Measurements from ENCODE around the gene ADAMTSL3.

- TF ChIP-seq ESRRA (CRISPR knock-in tag; IDR thresholded peaks at IDR 0.05; ENCODE audit: borderline replicate concordance) (no peak), CREB1 (CRISPR knock-in tag; IDR thresholded peaks at IDR 0.05) (no peak), CTCF (IDR thresholded peaks at IDR 0.05) (no peak), CBFB (CRISPR knock-in tag; IDR thresholded peaks at IDR 0.05; ENCODE audit: low read depth) (no peak), MAX (CRISPR knock-in tag; IDR thresholded peaks at IDR 0.05) (no peak), PREB (CRISPR knock-in tag; IDR thresholded peaks at IDR 0.05; ENCODE audit: borderline replicate concordance) (no peak), FOXJ3 (CRISPR knock-in tag; IDR thresholded peaks at IDR 0.05; ENCODE audit: borderline replicate concordance) (no peak), SMAD3 (CRISPR knock-in tag; IDR thresholded peaks at IDR 0.05; ENCODE audit: borderline replicate concordance) (no peak), ZNF416 (CRISPR knock-in tag; IDR thresholded peaks at IDR 0.05) (no peak), E2F5 (CRISPR knock-in tag; IDR thresholded peaks at IDR 0.05) (no peak)
Observed at GRCh38 chr15:83734487-83734886, 80.6 kb downstream of the ADAMTSL3 start.
